Astrocyte of the spinal cord (primary cell): Measurements from ENCODE around the gene CLP1.
"Not testable (repeated sequence)": the region's sequence is repeated elsewhere in the genome, so short reads cannot be mapped to it uniquely, and the experiment has no call there.

Experiments used
- DNase-seq: peaks from one replicate; pipeline ENCODE4 v3.0.0; 2011; ENCODE audit warnings: low read depth, low spot score
- H3K4me3 ChIP-seq: 2 replicates; pipeline ENCODE4 v1.5.1; 2011; ENCODE audit warnings: low read depth, mild to moderate bottlenecking, low read length, moderate library complexity
- CTCF ChIP-seq: IDR thresholded peaks from 2 replicates; pipeline ENCODE4 v1.5.1; 2012; ENCODE audit warnings: low read depth, mild to moderate bottlenecking, low read length, inconsistent platforms
- in situ Hi-C: cut with HindIII; loops from 2 replicates; pipeline ENCODE4 v1.10.0; 2017; ENCODE audit warnings: low sequenced_read_pairs

Gene CLP1

GRCh38 chr11:57649826-57650738 is 7.5 kb upstream of the CLP1 start, which contains the start of gene YPEL4:
TSS of gene YPEL4 (minus strand) at chr11:57649912. CDS start at chr11:57647107, 2,805 bp downstream.
- peak; percentile 77 for DNase-seq
- no peak for TF ChIP-seq CTCF
- in situ Hi-C loops: no loop called here
- peak within 1 kb of the TSS; percentile 45 for H3K4me3 ChIP-seq

GRCh38 chr11:57650739-57651090 is 6.8 kb upstream of the CLP1 start:
- no peak overlapping the region for H3K4me3 ChIP-seq
- no peak for DNase-seq
- no peak for TF ChIP-seq CTCF
- in situ Hi-C loops: no loop called here

- in situ Hi-C loops: no loop called here
- TF ChIP-seq CTCF: no peak
- DNase-seq: no peak
- no peak overlapping the region for H3K4me3 ChIP-seq
These were observed 6.2 kb upstream of the CLP1 start for GRCh38 chr11:57651408-57651807.

- DNase-seq, H3K4me3 ChIP-seq, in situ Hi-C loops: not testable (repeated sequence)
These were observed 5.3 kb upstream of the CLP1 start for GRCh38 chr11:57652230-57652629.

- no peak overlapping the region for H3K4me3 ChIP-seq
- no peak for TF ChIP-seq CTCF
- DNase-seq: no peak
- in situ Hi-C loops: no loop called here
These were observed 4.9 kb upstream of the CLP1 start for GRCh38 chr11:57652662-57653061.

- no peak for TF ChIP-seq CTCF
- in situ Hi-C loops: no loop called here
- H3K4me3 ChIP-seq: no peak overlapping the region
- no peak for DNase-seq
These were observed 4.4 kb upstream of the CLP1 start for GRCh38 chr11:57653163-57653562.

- TF ChIP-seq CTCF: no peak
- peak overlapping the region; percentile 75 for H3K4me3 ChIP-seq
- in situ Hi-C loops: no loop called here
- DNase-seq: no peak
These were observed 723 bp upstream of the CLP1 start for GRCh38 chr11:57656885-57657193.
